HPDE6-E6E7 (cell line): ENCODE measurements around the gene GNG2.

Experiments used
- DNase-seq: peaks from one replicate; pipeline ENCODE4 v3.0.0; 2011; ENCODE audit warnings: missing footprints; ENCODE audit errors: extremely low spot score

GNG2 gene

DNA sequence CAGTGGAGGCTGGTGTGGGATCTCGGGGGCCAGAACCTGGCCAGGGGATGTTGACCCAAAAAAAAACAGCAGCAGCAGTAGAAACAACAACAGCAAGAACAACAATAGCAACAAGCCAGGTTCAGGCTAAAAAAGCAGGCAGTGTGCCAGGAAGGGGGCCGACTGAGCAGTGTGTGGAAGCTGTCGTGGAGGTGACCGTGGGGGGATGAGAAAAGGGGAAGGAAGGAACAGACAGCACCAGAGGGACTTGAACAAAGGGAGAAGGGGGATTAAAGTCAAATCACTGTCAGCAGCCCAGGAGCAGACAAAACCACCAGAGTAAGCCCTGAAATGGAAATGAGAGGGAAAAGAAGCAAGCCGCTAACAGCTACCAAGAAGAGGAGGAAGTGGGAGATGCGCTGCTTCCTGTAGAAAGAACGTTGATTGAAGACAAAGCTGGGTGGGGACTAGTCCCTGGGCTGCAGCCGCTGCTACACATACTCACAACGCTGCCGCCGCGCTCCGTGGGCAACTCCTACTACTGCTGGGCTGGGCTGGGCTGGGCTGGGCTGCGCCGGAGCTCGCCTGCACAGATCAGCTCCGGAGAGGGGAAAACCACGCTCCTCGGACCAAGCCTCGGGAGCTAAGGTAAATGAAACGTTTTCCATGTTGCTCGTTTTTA lies at the start of gene GNG2:
Gene GNG2 (plus strand): TSS at position 449 of the 661 bp plus-strand sequence. CDS start 90,067 bp downstream, outside the sequence.
- DNase-seq, result peak; percentile 39

DNA sequence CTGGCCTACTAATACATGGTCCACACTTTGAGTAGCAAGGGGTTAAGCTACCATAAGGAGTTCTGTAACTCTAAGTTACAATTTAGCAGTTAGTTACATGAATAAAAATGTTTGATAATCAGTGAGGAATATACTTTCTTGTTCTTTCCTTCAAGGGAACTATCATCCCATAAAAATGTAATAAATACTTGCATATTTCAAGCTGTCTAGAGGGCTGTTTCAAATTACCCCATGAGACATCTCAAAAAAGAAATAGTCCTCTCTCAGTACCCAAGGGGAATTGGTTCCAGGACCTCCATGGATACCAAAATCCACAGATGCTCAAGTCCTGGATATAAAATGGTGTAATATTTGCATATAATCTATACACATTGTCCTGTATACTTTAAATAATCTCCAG lies 48.7 kb upstream of the GNG2 start:
- no peak for DNase-seq

DNA sequence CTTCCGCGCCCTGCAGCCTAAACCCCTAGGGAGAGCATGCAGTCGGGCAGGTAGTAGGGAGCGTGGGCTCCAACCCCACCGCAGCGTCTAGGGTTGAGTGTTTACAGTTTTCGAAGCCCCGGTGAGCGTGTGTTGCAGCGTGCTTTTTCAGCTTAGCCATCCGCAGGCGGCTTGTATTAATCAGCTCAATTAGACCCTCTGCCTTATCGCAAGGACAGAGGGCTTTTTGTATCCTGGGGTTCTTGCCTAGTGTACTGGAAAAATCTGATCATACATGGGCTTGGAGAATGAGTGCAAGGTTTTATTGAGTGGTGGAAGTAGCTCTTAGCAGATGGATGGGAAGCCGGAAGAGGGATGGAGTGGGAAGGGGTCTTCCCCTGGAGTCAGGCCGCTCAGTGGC lies 44.4 kb upstream of the GNG2 start:
- no peak for DNase-seq

DNA sequence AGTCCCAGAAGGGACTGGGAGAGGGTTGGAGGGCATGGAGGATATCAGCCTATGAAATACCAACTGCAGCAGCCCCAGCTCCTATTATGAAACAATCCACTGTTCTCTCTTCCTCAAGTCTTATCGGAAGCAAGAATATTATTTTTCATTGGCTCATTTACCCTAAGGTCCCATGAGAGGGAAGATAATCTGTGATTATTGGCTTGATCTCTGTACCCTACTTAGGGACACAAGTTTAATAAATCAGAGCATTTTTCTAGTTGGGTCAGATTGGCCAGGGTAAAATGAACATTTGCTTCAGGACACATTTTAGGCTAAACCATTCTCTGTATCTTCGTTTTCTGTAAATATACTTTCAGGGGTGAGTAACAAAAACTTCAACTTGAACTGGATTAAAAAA lies 43.1 kb upstream of the GNG2 start:
- no peak for DNase-seq

DNA sequence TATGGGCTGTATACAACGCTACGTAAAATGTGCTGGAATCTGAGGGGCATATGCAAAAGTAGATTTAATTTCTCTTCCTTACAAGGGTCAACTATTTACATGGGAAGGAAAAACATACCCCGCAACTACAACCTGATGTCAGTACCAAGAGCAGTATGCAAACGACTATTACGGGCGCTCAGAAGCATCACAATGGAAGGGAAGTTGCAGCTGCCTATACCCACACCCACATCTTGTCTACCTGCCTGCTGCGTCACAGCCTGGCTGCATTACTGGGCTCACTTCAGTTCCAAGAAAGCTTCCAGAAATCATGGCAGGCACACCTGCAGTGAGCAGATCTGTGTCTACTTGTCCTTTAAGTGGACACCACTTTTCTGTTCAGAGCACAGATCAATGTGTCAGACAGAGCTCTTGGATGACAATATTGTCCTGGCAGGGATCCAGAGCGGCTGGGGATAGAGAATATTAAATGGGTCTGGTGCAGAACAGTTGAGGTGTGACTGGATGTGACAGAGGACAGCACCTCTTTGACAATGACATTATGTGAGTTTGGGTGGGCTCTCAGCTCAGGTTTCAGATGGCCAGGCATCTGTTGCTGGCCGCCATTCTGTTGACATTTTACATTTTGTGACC lies 41.5 kb upstream of the GNG2 start:
- no peak for DNase-seq

- no peak for DNase-seq
These were observed 38.6 kb upstream of the GNG2 start for GRCh38 chr14:51821822-51822221.

- DNase-seq, result no peak
These were observed 37.9 kb upstream of the GNG2 start for GRCh38 chr14:51822499-51822898.

DNA sequence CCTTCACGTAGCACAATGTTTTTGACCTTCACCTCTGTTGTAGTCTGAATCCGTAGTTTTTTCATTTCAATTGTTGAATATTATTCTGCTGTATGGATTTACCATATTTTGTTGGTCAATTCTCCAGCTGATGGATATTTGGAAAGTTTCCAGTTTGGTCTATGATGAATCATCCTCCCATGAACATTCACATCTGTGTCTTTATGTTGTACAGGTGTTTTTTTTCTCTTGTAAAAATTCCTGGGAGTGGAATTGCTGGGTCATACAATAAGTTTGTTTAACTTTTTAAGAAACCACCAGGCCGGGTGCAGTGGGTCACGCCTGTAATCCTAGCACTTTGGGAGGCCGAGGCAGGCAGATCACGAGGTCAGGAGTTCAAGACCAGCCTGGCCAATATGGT lies 36.7 kb upstream of the GNG2 start:
- no peak for DNase-seq

- DNase-seq, result no peak
These were observed 36.2 kb upstream of the GNG2 start for GRCh38 chr14:51824191-51824590.

GRCh38 chr14:51825926-51826325 lies 34.5 kb upstream of the GNG2 start:
- no peak for DNase-seq

GRCh38 chr14:51828017-51828797 lies 32.2 kb upstream of the GNG2 start:
- peak; percentile 74 for DNase-seq

DNA sequence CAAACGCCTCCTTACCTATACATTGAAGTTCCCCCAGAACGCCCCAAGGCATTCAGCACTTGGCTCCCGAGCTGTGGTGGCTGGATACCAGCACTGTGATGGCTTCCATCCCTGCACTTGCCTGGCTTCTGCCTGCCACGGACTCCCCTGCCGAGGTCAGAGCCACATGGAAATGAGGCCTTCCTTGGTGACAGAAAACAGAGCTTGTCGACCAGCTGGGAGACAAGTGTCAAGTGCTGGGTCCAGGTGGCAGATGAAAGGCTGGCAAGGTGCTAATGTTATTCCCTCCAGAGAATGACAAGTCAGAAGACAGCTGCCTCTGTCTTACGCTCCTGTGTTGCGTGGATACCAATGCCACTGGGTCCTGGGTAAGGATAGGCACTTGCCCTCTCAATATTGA lies 26.2 kb upstream of the GNG2 start:
- no peak for DNase-seq

DNA sequence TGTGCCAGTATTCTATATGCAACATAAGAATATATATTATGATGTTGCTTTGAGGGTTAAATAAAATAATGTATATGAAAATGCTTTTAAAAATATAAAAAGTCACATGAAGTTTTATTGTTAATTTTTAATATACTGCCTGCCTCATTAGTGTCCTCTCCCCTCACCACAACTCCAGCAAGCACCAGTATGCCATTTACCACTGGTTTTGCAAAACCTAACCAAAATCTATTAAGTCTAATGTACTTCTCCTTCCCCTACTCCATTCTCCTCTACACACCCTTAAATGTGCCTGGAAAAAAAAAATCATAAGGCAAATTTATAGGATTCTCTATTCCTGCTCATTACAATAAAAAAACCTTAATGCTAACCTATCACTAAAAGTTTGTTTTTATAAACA lies 24.0 kb upstream of the GNG2 start:
- DNase-seq, result no peak

- no peak for DNase-seq
These were observed 16.1 kb upstream of the GNG2 start for GRCh38 chr14:51844081-51844881.

DNA sequence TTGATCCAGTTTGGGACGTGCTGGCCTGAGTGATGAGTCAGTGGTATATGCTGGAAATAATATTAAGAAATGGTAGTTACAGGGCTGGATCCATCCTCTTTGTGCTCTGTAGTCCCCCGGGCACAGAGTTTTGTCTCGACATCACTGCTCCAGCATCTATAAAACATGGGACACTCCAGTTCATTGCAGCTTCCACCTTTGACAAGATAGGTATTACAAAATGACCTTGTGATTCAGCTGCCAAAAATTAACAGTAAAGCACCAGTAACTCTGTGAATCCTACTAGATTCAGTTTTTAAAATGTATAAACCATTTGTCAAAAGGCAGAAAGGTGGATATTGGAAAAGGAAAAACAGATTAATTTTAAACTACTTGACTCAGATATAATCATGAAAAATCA lies 14.6 kb upstream of the GNG2 start:
- no peak for DNase-seq

- DNase-seq, result no peak
These were observed 13.6 kb upstream of the GNG2 start for GRCh38 chr14:51846631-51847488.

- DNase-seq, result no peak
These were observed 13.0 kb upstream of the GNG2 start for GRCh38 chr14:51847489-51847796.

DNA sequence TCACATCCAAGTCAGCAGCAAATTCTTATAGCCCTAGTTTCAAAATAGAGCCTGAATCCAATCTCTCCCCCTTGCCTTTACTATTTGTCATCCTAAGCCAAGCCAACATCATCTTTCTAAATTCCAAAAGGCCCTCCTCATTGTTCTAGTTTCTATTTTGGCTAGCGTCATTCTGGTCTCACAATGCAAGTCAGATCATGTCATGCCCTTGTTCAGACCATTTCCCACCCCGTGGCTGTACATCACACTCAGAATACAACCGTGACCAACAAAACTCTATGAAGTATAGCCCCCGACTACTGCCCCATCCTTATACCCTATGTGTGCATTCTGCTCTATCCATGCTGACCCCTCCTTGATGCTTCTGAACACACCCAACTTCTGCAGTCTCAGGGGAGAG lies 12.3 kb upstream of the GNG2 start:
- DNase-seq, result no peak

- DNase-seq, result no peak
These were observed 11.3 kb upstream of the GNG2 start for GRCh38 chr14:51849097-51849496.

DNA sequence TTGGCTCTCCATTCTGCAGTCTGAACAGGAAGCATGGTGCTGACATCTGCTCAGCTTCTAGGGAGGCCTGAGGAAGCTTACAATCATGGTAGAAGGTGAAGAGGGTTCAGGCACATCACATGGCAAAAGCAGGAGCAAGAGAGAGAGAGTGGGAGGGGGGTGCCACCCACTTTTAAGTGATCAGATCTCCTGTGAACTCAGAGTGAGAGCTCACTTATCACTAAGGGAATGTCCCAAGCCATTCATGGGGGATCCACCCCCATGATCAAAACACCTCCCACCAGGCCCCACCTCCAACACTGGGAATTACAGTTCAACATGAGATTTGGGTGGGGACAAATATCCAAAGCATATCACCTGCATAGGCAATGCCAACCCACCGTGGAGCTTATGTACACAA lies 9.8 kb upstream of the GNG2 start:
- DNase-seq, result no peak

- no peak for DNase-seq
These were observed 7.9 kb upstream of the GNG2 start for GRCh38 chr14:51852541-51852940.
